GM12878 (cell line): ENCODE results near the gene ZIC2. TPM values are rescaled to one million over a fixed set of nuclear protein-coding genes. Genes with fewer than 3 reads are reported as not detected.

Source experiments
- ATAC-seq: fragments of 200-7000 bp; cut with Tn5 transposase; 3 replicates; pipeline ENCODE4 v1.9.1; 2020; ENCODE audit warnings: mild to moderate bottlenecking, moderate library complexity
- BruUV-seq: library from RNA; stranded (reverse); fragments of 400-500 nt; replicated peaks from 2 replicates; lab custom pipeline; 2021; lab: Mats Ljungman, UMichigan
- CTCF ChIA-PET: fragments of 300-600 bp; sonication (Branson Sonifier 250); formaldehyde crosslinking; extraction: SDS; loops from one replicate; lab custom pipeline; 2021; ENCODE audit warnings: inconsistent platforms; lab: Yijun Ruan, JAX
- POLR2A ChIA-PET: fragments of 350-600 bp; formaldehyde crosslinking; extraction: SDS; loops from one replicate; lab custom pipeline; 2021; ENCODE audit warnings: inconsistent platforms; lab: Charles Lee
- RAD21 ChIA-PET: fragments of 300-600 bp; sonication (Branson Sonifier 250); formaldehyde crosslinking; loops from one replicate; lab custom pipeline; 2023; ENCODE audit warnings: antibody characterized with exemption; ENCODE audit not compliant: unreplicated experiment; lab: Charles Lee
- SMC1A ChIA-PET: fragments of 300-600 bp; sonication (Branson Sonifier 250); formaldehyde crosslinking; loops from one replicate; lab custom pipeline; 2023; ENCODE audit not compliant: unreplicated experiment, uncharacterized antibody; lab: Charles Lee
- DNase-seq: peaks from one replicate; pipeline ENCODE4 v3.0.0-alpha.2; 2011; ENCODE audit warnings: low read depth, low spot score
- FAIRE-seq: peaks from 3 replicates; lab custom pipeline; 2011; peaks lifted over from hg19 to GRCh38; lab: Jason Lieb, UNC
- H2AFZ ChIP-seq: 2 replicates; pipeline ENCODE4 v1.6.0; 2011; ENCODE audit warnings: low read depth, low read length, control low read depth; ENCODE audit not compliant: control insufficient read depth
- H3K27ac ChIP-seq: 2 replicates; pipeline ENCODE4 v1.5.1; 2011; ENCODE audit warnings: control low read depth; ENCODE audit not compliant: control insufficient read depth, insufficient read depth
- H3K27me3 ChIP-seq, 2 experiments: replicated peaks in 1 of 2; 2 replicates each; pipeline versions ENCODE4 v1.6.0 to v1.6.1; 2011; ENCODE audit warnings: low read length in 1 of 2; ENCODE audit not compliant: control insufficient read depth in 2 of 2, insufficient read depth in 2 of 2
- H3K36me3 ChIP-seq, 2 experiments: 2 replicates each; pipeline ENCODE4 v1.5.1; 2011; ENCODE audit warnings: low read length in 1 of 2; ENCODE audit not compliant: control insufficient read depth in 2 of 2, insufficient read depth in 2 of 2
- H3K4me1 ChIP-seq: 2 replicates; pipeline ENCODE4 v1.6.1; 2011; ENCODE audit warnings: mild to moderate bottlenecking, low read length, moderate library complexity, mixed read lengths; ENCODE audit not compliant: control insufficient read depth, insufficient read depth
- H3K4me2 ChIP-seq: 2 replicates; pipeline ENCODE4 v1.6.0; 2011; ENCODE audit warnings: control low read depth; ENCODE audit not compliant: control insufficient read depth, insufficient read depth
- H3K4me3 ChIP-seq: fragments of 200-600 bp; sonication (generic); 2 replicates; pipeline ENCODE4 v1.5.1; 2016
- H3K79me2 ChIP-seq: 2 replicates; pipeline ENCODE4 v1.6.0; 2011; ENCODE audit warnings: low read length; ENCODE audit not compliant: control insufficient read depth, insufficient read depth
- H3K9ac ChIP-seq: 2 replicates; pipeline ENCODE4 v1.8.0; 2011; ENCODE audit warnings: low read length, control low read depth, mixed read lengths; ENCODE audit not compliant: control insufficient read depth, insufficient read depth
- H3K9me3 ChIP-seq: replicated peaks from 3 replicates; pipeline ENCODE4 v1.5.1; 2011; ENCODE audit warnings: mild to moderate bottlenecking, low read length; ENCODE audit not compliant: control insufficient read depth, insufficient read depth
- H4K20me1 ChIP-seq: 2 replicates; pipeline ENCODE4 v1.6.0; 2011; ENCODE audit not compliant: control insufficient read depth, insufficient read depth
- CEBPB ChIP-seq, 2 experiments: fragments of 150-350 bp in 1 of 2; IDR thresholded peaks; 2 replicates each; pipeline ENCODE4 v1.6.1; 2012 to 2014; ENCODE audit warnings: low read depth in 2 of 2, low read length in 2 of 2, borderline replicate concordance in 1 of 2, inconsistent platforms in 1 of 2
- FOXM1 ChIP-seq: IDR thresholded peaks from 2 replicates; pipeline ENCODE4 v1.6.1; 2012; ENCODE audit warnings: low read depth, mild to moderate bottlenecking, inconsistent platforms, low read length, moderate library complexity
- JUNB ChIP-seq: IDR thresholded peaks from 2 replicates; pipeline ENCODE4 v1.6.1; 2016; ENCODE audit warnings: antibody characterized with exemption, mild to moderate bottlenecking
- SPI1 ChIP-seq: IDR thresholded peaks from 2 replicates; pipeline ENCODE4 v1.6.1; 2011; ENCODE audit warnings: low read depth, mild to moderate bottlenecking, low read length, moderate library complexity, borderline replicate concordance; ENCODE audit not compliant: insufficient read depth
- STAT3 ChIP-seq: IDR thresholded peaks from 2 replicates; pipeline ENCODE4 v1.6.1; 2011; ENCODE audit warnings: low read depth, low read length, improper control_type of control experiment
- TBL1XR1 ChIP-seq: IDR thresholded peaks from 2 replicates; pipeline ENCODE4 v1.6.1; 2012; ENCODE audit warnings: low read depth, low read length, improper control_type of control experiment
- WGBS: methylation state at CpG from one replicate; pipeline ENCODE4 v1.1.6; 2016; ENCODE audit warnings: low lambda C conversion rate; ENCODE audit not compliant: insufficient replicate concordance, insufficient coverage; ENCODE audit errors: missing lambda C conversion rate; 5-methylcytosine and 5-hydroxymethylcytosine counted together
- in situ Hi-C: fragments of 300-500 bp; cut with MboI; formaldehyde crosslinking; loops from 9 replicates; pipeline ENCODE4 v1.14.3; 2018; ENCODE audit warnings: mixed read lengths
- intact Hi-C: fragments of 100-400 bp; cut with micrococcal nuclease; formaldehyde crosslinking; loops from one replicate; pipeline ENCODE4 v1.14.2; 2022; ENCODE audit not compliant: unreplicated experiment
- polyA plus RNA-seq, 11 experiments: library from polyadenylated mRNA; depleted of rRNA in 4 of 11; unstranded in 6 of 11; stranded (reverse) in 5 of 11; fragments of >200 nt; fragmentation: Nextera tagmentation in 4 of 11; fragmentation: Illumina TruSeq in 1 of 11; extraction: Ambion mirVana in 4 of 11; extraction: Trizol in 1 of 11; gene quantifications; 1 replicate in 1 of 11; 2 replicates in 10 of 11; pipeline versions ENCODE4 v1.2.1 to v1.2.3, GENCODE V29; 2011 to 2016; ENCODE audit warnings: inconsistent platforms in 2 of 11, missing spikeins in 2 of 11, low read depth in 1 of 11
- total RNA-seq, 4 experiments: library from RNA; depleted of rRNA in 3 of 4; stranded (reverse); fragments of >200 nt in 3 of 4; fragmentation: Illumina TruSeq in 1 of 4; extraction: Trizol in 1 of 4; gene quantifications; 2 replicates each; pipeline versions ENCODE4 v1.2.1 to v1.2.3, GENCODE V29; 2013 to 2021
- TF ChIP-seq, protein P1 (sequence below): fragments of 450-650 bp; formaldehyde crosslinking; IDR thresholded peaks from 2 replicates; pipeline ENCODE4 v1.4.0; 2020; ENCODE audit warnings: mild to moderate bottlenecking, moderate library complexity
- TF ChIP-seq, protein P2 (sequence below), 3 experiments: IDR thresholded peaks in 2 of 3; conservative IDR thresholded peaks in 1 of 3; 2 replicates each; pipeline ENCODE4 v1.5.1; 2011; ENCODE audit warnings: low read depth in 3 of 3, low read length in 3 of 3, mild to moderate bottlenecking in 3 of 3, control low read depth in 2 of 3, moderate library complexity in 2 of 3, inconsistent platforms in 1 of 3, mixed read lengths in 1 of 3; ENCODE audit not compliant: control insufficient read depth in 2 of 3, insufficient read depth in 1 of 3; ENCODE audit errors: extremely low read depth in 1 of 3

The ZIC2 gene
- total and polyA plus RNA-seq, 10 of the 15 experiments (the other 5 are each of a cell fraction or from before 2014, with no cell fraction given): 0.05 TPM; not detected in 8

DNA sequence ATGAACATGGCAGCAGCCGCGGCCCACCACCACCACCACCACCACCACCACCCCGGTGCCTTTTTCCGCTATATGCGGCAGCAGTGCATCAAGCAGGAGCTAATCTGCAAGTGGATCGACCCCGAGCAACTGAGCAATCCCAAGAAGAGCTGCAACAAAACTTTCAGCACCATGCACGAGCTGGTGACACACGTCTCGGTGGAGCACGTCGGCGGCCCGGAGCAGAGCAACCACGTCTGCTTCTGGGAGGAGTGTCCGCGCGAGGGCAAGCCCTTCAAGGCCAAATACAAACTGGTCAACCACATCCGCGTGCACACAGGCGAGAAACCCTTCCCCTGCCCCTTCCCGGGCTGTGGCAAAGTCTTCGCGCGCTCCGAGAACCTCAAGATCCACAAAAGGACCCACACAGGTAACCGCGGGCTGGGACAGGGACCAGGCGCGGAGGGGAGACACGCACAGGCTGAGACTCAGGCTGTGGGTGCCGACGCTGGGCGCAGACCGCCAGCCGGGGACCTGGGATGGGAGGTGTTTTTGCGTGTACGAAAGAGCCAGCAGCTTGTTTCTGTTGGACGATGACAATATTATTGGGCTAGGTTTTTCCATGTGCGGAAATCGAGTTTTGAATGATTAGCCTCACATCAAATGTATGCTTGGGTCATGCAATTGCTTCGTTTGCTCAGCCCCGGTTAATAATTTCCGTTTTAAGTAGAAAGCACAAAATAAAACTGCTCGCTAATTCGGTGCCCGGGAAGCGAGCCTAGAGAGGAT is 1.3 kb downstream of the ZIC2 start:
- ATAC-seq (no peak), FAIRE-seq (no peak), DNase-seq (no peak)
- no peak overlapping the region for H3K4me2 ChIP-seq
- H3K4me1 ChIP-seq: no peaks in the 10 kb centered on the region
- RAD21 ChIA-PET: no interaction called here
- H3K27ac ChIP-seq: no peak overlapping the region
- SMC1A ChIA-PET: no interaction called here
- no peaks in the 10 kb centered on the region for H3K36me3 ChIP-seq
- POLR2A ChIA-PET: no interaction called here
- TF ChIP-seq SPI1: no peak
- no peak for TF ChIP-seq JUNB
- TF ChIP-seq, protein P1, sequence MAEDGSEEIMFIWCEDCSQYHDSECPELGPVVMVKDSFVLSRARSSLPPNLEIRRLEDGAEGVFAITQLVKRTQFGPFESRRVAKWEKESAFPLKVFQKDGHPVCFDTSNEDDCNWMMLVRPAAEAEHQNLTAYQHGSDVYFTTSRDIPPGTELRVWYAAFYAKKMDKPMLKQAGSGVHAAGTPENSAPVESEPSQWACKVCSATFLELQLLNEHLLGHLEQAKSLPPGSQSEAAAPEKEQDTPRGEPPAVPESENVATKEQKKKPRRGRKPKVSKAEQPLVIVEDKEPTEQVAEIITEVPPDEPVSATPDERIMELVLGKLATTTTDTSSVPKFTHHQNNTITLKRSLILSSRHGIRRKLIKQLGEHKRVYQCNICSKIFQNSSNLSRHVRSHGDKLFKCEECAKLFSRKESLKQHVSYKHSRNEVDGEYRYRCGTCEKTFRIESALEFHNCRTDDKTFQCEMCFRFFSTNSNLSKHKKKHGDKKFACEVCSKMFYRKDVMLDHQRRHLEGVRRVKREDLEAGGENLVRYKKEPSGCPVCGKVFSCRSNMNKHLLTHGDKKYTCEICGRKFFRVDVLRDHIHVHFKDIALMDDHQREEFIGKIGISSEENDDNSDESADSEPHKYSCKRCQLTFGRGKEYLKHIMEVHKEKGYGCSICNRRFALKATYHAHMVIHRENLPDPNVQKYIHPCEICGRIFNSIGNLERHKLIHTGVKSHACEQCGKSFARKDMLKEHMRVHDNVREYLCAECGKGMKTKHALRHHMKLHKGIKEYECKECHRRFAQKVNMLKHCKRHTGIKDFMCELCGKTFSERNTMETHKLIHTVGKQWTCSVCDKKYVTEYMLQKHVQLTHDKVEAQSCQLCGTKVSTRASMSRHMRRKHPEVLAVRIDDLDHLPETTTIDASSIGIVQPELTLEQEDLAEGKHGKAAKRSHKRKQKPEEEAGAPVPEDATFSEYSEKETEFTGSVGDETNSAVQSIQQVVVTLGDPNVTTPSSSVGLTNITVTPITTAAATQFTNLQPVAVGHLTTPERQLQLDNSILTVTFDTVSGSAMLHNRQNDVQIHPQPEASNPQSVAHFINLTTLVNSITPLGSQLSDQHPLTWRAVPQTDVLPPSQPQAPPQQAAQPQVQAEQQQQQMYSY (CRISPR knock-in tag): no peak
- TF ChIP-seq STAT3: no peak
- TF ChIP-seq, protein P2, sequence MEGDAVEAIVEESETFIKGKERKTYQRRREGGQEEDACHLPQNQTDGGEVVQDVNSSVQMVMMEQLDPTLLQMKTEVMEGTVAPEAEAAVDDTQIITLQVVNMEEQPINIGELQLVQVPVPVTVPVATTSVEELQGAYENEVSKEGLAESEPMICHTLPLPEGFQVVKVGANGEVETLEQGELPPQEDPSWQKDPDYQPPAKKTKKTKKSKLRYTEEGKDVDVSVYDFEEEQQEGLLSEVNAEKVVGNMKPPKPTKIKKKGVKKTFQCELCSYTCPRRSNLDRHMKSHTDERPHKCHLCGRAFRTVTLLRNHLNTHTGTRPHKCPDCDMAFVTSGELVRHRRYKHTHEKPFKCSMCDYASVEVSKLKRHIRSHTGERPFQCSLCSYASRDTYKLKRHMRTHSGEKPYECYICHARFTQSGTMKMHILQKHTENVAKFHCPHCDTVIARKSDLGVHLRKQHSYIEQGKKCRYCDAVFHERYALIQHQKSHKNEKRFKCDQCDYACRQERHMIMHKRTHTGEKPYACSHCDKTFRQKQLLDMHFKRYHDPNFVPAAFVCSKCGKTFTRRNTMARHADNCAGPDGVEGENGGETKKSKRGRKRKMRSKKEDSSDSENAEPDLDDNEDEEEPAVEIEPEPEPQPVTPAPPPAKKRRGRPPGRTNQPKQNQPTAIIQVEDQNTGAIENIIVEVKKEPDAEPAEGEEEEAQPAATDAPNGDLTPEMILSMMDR (IDR thresholded peaks at IDR 0.05 in 2 of 3, conservative IDR thresholded peaks at IDR 0.05 in 1 of 3; ENCODE audit: control insufficient read depth in 2 of 3, extremely low read depth in 1 of 3, insufficient read depth in 1 of 3, low read depth in 3 of 3, low read length in 3 of 3): no peak
- no peak for TF ChIP-seq CEBPB (IDR thresholded peaks at IDR 0.05; ENCODE audit: borderline replicate concordance in 1 of 2, low read depth in 2 of 2, low read length in 2 of 2)
- TF ChIP-seq FOXM1: no peak
- no peak for TF ChIP-seq TBL1XR1
- peaks cover 3 to 39% of the 10 kb centered on the region in 2 experiments for H3K27me3 ChIP-seq
- H4K20me1 ChIP-seq: no peaks in the 10 kb centered on the region
- no peak overlapping the region for H2AFZ ChIP-seq
- no peak overlapping the region for H3K9ac ChIP-seq
- CTCF ChIA-PET: no interaction called here
- no TSS peak for BruUV-seq
- no peaks in the 10 kb centered on the region for H3K79me2 ChIP-seq
- H3K4me3 ChIP-seq: no peak overlapping the region
- intact Hi-C loops: no loop called here
- H3K9me3 ChIP-seq: peaks cover 6% of the 10 kb centered on the region
- 70% methylated on average over 48 of the region's 48 CpGs for WGBS
- in situ Hi-C loops: no loop called here
